WERI-Rb-1 (cell line): ENCODE measurements around the gene CTNNA3.

Experiments
- DNase-seq: peaks from one replicate; pipeline ENCODE4 v3.0.0-alpha.2; 2020
- H3K27ac ChIP-seq: fragments of 250-450 bp; sonication (Bioruptor Pico); 2 replicates; pipeline ENCODE4 v1.5.1; 2020; ENCODE audit warnings: mild to moderate bottlenecking, moderate library complexity
- H3K27me3 ChIP-seq: fragments of 250-450 bp; sonication (Bioruptor Pico); 2 replicates; pipeline ENCODE4 v1.5.1; 2021; ENCODE audit warnings: mild to moderate bottlenecking, low read depth, moderate library complexity; ENCODE audit not compliant: insufficient read depth, severe bottlenecking
- H3K36me3 ChIP-seq: fragments of 250-450 bp; sonication (Bioruptor Pico); 2 replicates; pipeline ENCODE4 v1.5.1; 2020; ENCODE audit warnings: mild to moderate bottlenecking, moderate library complexity
- H3K4me3 ChIP-seq: 2 replicates; pipeline ENCODE4 v1.5.1; 2011; ENCODE audit warnings: low read depth, mild to moderate bottlenecking, control low read depth, low read length
- H3K9me3 ChIP-seq: fragments of 250-450 bp; sonication (Bioruptor Pico); 2 replicates; pipeline ENCODE4 v1.5.1; 2021; ENCODE audit warnings: mild to moderate bottlenecking, moderate library complexity; ENCODE audit not compliant: severe bottlenecking
- CTCF ChIP-seq: IDR thresholded peaks from 2 replicates; pipeline ENCODE4 v1.5.1; 2011; ENCODE audit warnings: low read depth, mild to moderate bottlenecking, control low read depth, inconsistent platforms, low read length

CTNNA3 gene

GRCh38 chr10:67076144-67076543 is 619.9 kb downstream of the CTNNA3 start:
- Histone ChIP-seq H3K4me3 (no peak overlapping the region), H3K27me3 (no peaks in the 10 kb centered on the region), H3K9me3 (no peaks in the 10 kb centered on the region), H3K27ac (no peak overlapping the region), H3K36me3 (no peaks in the 10 kb centered on the region)
- DNase-seq, result no peak
- no peak for TF ChIP-seq CTCF

- Histone ChIP-seq H3K27ac (no peak overlapping the region), H3K36me3 (no peaks in the 10 kb centered on the region), H3K9me3 (no peaks in the 10 kb centered on the region), H3K27me3 (no peaks in the 10 kb centered on the region), H3K4me3 (no peak overlapping the region)
- no peak for DNase-seq
- TF ChIP-seq CTCF, result no peak
Observed at GRCh38 chr10:67075491-67075971, 620.5 kb downstream of the CTNNA3 start.

- Histone ChIP-seq H3K27me3 (no peaks in the 10 kb centered on the region), H3K4me3 (no peak overlapping the region), H3K36me3 (no peaks in the 10 kb centered on the region), H3K27ac (no peak overlapping the region), H3K9me3 (no peaks in the 10 kb centered on the region)
- DNase-seq, result no peak
- TF ChIP-seq CTCF, result no peak
Observed at GRCh38 chr10:67072654-67073053, 623.3 kb downstream of the CTNNA3 start.

- no peaks in the 10 kb centered on the region for H3K36me3 ChIP-seq
- no peaks in the 10 kb centered on the region for H3K9me3 ChIP-seq
- H3K4me3 ChIP-seq, result no peak overlapping the region
- TF ChIP-seq CTCF, result no peak
- no peak for DNase-seq
- H3K27me3 ChIP-seq, result no peaks in the 10 kb centered on the region
- no peak overlapping the region for H3K27ac ChIP-seq
Observed at GRCh38 chr10:67050415-67050814, 645.6 kb downstream of the CTNNA3 start.

GRCh38 chr10:67049988-67050387 is 646.0 kb downstream of the CTNNA3 start:
- TF ChIP-seq CTCF, result no peak
- Histone ChIP-seq H3K27me3 (no peaks in the 10 kb centered on the region), H3K9me3 (no peaks in the 10 kb centered on the region), H3K4me3 (no peak overlapping the region), H3K27ac (no peak overlapping the region), H3K36me3 (no peaks in the 10 kb centered on the region)
- no peak for DNase-seq

- H3K4me3 ChIP-seq, result no peak overlapping the region
- TF ChIP-seq CTCF, result no peak
- H3K27me3 ChIP-seq, result no peaks in the 10 kb centered on the region
Observed at GRCh38 chr10:67046507-67046906, 649.5 kb downstream of the CTNNA3 start.

More at GRCh38 chr10:67046507-67046906, 649.5 kb downstream of the CTNNA3 start:
- no peak for DNase-seq
- Histone ChIP-seq H3K9me3 (no peaks in the 10 kb centered on the region), H3K36me3 (no peaks in the 10 kb centered on the region), H3K27ac (no peak overlapping the region)
